GM21390 (cell line): ENCODE data around the gene SVIL.
"Not testable (repeated sequence)": the region's sequence is repeated elsewhere in the genome, so short reads cannot be mapped to it uniquely, and the experiment has no call there.

Experiments used
- ATAC-seq: cut with Tn5 transposase; IDR thresholded peaks from one replicate; pipeline ENCODE4 v1.9.1; 2021; ENCODE audit not compliant: unreplicated experiment

The SVIL gene

DNA sequence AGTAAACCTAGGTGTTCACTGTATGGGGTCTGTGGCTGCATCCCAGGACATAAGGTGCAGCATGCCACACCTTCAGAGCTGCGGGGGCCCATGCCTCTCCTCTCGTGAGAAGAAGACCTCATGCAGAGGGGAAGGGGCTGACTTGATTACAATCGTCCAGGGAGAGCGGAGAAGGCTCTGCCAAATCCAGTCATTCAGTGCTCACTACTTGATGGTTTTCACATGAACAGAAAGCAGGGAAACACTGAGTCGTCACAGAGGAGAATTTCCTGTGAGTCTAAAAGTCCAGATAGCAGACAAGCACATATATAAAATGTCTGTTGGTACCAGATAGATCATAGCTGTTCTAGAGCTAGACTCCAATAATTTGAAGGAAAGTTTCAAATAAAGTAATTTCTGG, 52.0 kb downstream of the SVIL start:
- not testable (repeated sequence) for ATAC-seq

DNA sequence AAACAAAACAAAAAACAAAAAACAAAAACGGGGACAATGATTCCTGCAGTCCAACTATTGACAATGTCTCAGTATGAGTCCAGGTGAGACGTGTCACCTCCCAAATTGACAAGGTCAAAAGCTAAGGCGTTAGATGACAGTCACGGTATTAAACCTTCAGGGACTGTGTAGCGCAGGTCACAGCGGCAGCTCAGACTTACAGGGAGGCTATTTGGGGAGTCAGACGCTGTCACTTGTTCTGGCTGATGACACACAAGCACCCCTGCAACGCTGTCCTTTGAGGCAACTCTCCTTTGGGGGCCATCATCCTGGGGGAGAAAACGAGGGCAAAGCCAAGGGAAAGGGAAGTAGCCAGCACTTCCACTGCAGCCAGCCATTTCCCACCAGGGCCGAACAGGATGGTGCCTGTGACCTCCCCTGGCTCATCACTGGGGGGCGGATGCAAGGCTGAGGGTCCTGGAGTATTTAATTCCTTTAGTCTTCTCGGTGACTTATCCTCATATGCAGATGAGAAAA, 55.3 kb downstream of the SVIL start:
- no peak for ATAC-seq

DNA sequence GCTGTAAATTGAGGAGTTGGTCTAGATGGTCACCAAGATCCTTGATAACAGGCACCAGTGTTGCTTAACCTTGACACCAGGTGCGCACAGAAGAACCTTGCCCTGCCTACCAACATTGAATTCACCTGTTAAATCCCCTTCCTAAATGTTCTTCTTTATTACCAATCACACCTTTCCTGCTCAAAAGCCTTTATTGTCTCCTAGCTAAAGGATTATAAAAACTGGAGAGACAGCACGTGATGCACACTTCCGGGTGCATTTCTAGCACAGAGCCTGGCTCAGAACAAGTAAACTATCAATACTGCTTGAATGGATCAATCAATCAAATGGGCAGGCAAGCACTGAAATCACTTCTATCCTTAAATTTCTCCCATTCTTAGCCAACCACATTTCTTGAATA, 56.3 kb downstream of the SVIL start:
- ATAC-seq: no peak

DNA sequence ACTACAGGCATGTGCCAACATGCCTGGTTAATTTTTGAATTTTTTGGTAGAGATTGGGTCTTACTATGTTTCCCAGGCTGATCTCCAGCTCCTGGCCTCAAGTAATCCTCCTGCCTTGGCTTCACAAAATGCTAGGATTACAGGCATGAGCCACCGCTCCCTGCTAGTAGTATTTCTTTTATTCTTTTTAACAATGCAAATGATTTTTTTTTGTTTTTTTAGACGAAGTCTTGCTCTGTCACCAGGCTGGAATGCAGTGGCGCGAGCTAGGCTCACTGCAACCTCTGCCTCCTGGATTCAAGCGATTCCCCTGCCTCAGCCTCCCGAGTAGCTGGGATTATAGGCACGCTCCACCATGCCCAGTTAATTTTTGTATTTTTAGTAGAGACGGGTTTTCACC, 58.1 kb downstream of the SVIL start:
- no peak for ATAC-seq

DNA sequence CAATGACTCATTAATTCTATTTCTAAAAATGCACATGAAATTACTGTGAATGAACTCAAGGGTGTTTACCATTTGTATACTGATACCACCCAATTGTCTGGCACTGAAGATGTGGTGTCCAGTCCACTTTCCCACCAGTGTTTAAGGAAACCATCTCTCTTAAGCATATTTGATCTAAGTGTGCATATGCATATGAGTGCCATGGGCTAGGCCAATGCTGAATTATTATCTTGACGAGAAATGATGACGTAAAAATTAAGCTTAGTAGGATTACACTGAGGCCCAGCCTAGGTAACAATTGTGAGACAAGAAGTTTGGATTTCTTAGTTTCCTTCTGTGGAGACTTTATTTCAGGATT, 59.7 kb downstream of the SVIL start:
- ATAC-seq: no peak

DNA sequence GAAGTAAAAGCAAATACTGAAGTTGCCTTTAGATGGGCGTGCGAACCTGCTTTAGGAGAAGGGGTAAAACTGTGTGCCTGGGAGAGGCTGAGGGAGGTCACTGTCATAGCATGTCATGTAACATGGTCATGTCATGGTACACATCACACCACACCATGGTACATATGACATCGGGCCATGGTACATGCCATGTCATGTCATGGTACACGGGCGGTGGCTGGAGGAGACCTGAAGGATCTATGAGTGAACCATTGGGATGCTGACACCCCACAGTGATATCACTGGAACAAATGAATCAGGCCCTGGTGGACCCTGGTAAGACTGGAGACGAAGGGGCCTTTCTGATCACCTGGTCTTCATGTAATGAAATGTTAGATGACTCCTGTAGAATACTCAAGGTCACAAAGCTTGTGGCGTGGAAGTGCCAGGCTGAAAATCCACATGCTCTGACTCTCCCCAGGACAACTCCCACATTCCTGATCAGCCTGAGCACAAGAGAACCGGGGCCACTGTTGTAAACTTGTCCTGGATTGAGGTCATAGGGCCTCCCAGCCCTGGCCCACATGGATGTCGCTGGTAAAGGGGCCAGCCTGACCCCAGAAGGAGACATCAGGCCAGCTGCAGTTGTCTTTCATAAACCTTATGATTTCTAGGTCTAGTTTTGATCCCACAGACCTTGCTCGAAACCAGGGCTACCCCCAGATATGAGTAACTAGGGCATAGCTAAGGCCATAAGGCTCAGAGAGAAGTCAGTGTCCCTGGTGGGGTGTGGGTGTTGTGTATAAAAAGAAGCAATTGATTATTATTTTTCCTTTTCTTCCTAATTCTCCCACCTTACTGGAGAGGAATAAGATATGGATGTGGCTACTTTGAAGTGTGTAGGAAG, 60.3 kb downstream of the SVIL start:
- not testable (repeated sequence) for ATAC-seq

DNA sequence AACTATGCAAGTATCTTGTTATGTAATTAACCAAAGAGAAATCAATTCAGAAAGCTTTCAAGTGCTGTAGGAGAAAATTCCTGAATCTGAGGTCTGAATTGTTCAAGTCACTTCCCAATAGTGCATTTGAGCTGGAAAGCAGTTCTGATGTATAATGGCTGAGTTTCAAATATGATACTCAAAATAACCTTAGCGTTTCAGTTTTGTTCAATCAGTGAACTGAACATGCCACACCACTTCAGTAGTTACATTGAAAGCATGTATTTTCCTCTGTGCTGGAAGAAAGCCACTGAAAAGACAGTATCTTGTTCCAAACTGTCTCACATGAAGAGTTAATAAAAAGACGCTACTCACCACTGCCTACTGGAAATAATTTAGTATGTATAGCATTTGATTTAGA, 64.5 kb downstream of the SVIL start:
- ATAC-seq: not testable (repeated sequence)

DNA sequence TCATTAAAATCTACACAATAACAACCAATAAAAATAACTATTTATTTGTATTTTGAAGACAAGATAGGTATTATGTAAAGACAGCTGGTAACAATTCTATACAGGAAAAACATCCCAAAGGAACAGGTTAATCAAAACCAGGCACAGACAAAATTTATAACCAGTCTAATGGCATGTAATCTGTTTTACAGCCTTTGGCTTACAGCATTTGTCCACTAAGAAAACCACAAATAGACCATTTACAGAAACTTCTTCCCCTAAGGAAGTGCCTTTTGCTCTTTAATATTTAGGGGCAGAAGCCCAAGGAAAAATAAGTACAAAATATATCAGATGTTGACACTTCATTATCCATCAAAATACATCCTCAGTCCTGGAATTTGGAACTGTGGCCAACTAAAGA, 65.0 kb downstream of the SVIL start:
- no peak for ATAC-seq

DNA sequence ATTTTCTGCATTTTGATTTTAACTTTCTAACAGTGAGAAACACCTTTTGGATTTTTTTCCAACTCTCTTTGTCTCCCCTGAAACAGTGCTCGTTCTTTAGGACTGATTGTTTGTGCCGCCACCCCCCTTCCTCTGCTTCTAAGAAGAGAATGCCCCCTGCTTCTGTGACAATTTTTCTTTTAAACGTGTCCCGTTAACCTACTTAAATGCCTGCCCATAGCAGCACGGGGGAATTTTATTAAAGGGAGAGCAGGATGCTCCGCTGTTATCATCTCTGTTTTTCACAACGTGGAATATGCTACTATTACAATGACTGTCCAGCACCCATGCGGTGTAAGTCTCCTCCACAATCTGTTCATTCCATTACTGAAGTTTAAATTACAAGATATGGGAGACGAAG, 67.8 kb downstream of the SVIL start:
- ATAC-seq: no peak

DNA sequence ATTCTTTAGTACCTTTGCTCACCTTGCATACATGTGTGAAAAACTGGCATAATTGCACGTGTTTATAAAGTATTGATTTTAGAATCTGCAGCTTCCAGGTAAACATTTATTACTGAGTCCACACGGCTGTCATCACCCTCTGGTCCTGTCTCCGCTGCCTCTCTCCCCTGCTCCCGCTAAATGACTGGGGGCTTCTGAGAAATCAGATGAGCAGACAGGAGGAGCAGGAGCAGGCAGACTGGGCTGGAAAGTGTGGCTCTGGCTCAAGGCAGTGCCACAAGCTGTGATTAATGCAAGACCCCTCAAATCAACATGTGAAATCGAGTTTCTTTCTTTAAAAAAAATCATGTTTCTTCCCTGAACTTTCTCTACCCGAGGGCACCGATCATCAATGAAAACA, 68.6 kb downstream of the SVIL start:
- ATAC-seq: not testable (repeated sequence)

DNA sequence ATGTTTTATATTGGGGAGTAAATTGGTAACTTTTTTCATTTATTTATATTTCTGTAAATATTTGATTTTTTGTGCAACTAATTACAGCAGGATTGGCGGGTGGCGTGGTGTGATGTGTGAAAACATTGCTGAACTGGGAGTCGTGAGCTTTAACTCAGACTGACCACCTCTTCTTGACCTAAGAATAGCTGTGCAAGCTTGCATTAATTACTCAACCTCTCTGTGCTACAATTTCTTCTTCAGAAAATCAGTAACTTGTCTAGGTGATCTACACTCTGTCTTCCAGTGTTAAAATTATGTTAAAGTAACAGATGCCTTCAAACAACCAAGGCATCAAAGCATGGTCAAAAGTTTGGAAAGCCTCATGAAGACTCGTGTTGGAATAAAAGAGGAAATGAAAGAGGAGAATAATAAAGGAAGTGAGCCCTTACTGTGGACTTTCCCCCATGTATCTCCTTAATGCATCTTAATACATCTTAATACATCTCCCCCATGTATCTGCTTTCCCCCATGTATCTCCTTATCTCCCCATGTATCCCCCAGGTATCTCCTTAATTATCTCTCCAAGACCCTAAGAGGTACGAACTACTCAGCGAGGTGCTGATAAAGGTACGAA, 71.2 kb downstream of the SVIL start:
- ATAC-seq: no peak

DNA sequence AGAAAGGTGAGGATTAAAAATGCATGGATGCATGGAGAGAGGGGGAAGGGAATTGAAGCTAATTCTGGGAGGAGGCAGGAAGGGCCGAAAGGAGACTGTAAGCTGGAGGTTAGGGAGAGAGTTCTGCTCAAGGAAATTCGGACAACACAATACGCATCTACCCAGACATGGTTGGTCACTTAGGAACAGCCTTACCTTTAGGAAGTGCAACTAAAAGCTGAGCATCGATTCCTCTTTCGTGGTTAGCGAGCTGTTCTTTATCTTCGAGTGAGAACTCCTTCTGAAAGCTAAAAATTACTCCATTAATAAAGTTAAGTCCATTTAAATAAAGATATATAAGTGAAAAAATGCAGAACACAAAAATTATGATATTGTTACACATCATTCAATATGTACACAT, 71.8 kb downstream of the SVIL start:
- peak; percentile 85 for ATAC-seq

DNA sequence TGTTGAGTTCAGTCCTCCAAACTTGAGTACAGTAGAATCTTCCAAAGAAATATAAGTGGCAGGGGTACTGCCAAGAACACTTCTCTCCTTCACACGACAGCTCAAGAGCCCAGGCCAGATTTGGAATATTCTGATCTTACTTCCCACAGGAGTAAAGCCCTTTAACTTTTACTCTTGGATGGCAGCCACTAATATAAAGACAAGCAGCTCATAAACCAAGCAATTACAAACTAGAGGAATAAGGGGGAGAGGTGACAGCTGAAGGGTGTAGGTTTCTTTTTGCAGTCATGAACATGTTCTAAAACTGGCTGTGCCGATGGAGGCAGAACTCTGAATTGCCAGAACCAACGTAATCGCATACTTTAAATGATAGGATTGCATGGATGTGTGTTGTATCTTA, 74.8 kb downstream of the SVIL start:
- ATAC-seq: no peak

DNA sequence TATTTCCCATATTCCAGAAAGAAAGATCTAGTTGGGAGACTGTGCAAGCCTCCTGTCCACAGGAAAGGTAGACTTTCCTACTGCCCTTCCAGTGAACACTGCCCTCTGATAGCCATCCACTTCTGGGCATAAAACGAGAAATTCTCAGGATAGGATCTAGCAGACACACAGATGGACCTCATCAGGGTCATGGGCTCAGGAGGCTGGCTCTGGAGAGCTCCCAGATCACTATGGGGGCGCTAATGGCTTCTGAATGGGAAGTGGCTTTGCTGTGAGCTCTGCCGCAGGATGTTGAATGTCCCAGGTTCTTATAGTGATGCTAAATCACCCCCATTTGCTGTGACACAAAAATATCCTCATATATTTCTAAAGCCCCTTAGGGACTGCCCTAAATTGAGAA, 77.1 kb downstream of the SVIL start:
- ATAC-seq: no peak

DNA sequence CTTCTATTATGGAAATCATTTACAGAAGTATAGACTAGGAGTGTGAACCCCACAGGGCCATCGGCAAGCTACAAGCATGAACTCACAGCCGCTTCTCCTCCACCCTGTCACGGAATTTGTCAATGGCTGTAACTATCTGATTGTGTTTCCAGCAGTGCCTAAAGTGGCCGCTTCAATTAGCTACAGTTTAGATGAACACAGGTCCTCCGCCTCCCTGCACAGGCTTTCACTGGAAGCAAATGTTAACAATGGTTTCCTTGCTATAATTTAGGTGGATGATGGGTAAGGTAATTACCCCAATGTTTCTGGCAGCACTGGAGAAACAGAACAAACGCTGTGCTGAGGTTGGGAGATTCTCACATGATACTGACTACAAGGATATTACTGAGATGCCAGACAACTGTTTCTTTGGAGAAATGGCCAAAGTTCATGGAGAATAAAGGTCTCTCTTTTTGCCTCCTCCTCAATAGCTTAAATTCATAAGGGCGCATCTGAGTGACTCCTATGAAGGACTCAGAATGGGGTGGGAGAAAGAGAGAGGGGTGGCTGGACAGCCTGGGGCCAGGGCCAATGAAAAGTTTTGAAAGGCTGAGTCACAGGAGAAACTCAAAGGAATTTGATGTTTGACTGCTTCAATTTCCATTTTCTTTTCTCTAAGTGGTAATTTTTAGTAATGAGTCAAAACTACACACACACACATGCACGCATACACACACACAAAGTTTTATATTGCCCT, 78.9 kb downstream of the SVIL start:
- ATAC-seq: no peak

DNA sequence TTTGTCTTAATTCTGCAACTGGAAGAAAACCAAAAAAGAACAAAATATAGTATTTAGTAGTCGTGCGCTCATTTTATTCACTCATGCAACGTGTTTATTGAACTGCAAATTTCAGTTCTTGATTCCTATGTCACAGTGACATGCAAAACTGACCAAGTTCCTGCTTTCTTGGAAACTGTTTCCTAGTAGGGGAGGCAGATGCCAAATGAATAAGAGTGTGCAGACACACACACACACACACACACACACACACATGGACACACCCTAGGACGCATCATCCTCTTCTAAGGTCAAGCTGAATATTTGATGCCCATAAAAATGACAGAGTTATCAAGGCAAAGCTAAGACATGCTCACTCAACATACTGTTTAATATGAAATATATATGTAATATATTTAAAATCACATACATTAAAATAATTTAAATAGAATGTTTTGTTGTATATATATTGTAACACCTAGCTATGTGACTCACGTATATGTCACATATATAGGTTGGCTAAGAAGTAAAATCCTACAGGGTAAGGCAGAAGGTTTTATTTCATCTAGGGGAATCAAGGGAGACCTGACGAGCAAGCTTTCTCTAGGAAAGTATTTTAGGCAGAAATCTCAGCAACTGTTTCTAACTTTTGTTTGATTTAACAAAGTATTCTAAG, 79.6 kb downstream of the SVIL start:
- no peak for ATAC-seq

DNA sequence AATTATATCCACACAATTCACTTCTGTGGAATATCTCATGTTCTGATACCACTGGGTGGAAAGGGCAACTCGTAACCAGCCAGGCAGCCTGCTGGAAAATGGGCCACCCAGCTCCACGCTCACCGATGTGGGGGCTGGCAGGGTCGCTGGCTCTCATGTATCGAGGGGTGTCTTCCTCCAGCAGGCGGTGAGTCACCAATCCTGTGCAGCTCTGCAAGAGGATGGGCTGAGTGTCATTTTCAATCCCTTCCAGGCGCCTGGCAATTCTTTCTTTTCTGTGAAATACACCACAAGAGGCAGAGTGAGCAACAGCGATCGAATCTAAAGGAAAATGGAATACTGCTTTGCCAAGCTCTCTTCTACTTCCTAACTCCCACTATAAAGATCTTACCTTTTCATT, 80.1 kb downstream of the SVIL start:
- no peak for ATAC-seq

DNA sequence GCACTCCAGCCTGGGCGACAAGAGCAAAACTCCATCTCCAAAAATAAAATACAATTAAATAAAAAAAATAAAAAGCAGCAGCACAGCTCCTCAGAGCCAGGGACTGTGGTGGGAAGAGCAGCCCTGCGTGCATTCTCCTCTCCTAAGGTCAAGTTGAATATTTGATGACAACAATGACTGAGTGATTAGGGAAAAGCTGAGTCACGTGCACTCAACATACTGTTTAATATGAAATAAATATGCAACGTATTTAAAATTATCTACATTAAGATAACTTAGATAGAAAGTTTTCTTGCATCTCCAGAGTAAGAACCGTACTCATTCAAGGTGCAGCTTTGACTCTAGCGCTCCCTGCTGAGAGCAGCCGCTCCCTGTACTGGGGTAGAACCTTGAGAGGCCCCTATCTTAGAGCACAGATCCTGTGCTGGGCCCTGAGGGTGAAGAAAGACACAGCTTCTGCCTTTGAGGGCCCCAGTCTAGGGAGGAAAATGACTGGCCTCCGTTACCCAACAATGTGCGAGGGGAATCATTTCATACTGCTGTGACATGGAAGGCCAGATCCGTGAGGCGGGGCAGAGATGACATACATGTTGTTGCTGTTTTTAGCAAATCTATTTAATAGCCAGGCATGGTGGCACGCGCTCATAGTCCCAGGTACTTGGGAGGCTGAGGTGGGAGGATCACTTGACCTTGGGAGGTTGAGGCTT, 81.1 kb downstream of the SVIL start:
- no peak for ATAC-seq

DNA sequence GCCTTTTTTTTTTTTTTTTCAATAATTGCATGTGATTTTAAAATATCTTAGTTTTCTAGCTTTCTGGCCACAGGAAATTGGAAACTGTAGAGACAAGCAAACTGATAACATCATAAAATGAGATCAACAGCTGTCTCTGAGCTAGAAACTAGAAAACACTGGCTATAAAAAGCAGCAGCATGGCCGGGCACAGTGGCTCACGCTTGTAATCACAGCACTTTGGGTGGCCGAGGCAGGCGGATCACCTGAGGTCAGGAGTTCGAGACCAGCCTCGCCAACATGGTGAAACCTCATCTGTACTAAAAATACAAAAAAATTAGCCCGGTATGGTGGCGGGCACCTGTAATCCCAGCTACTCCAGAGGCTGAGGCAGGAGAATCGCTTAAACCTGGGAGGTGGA, 81.7 kb downstream of the SVIL start:
- not testable (repeated sequence) for ATAC-seq

DNA sequence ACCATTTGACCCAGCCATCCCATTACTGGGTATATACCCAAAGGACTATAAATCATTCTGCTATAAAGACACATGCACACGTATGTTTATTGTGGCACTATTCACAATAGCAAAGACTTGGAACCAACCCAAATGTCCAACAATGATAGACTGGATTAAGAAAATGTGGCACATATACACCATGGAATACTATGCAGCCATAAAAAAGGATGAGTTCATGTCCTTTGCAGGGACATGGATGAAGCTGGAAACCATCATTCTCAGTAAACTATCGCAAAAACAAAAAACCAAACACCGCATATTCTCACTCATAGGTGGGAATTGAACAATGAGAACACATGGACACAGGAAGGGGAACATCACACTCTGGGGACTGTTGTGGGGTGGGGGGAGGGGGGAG, 85.3 kb downstream of the SVIL start:
- not testable (repeated sequence) for ATAC-seq
